Fibroblast of peridontal ligament (primary cell): Measurements from ENCODE around the gene ORAI3.

Experiments
- DNase-seq: peaks from one replicate; pipeline ENCODE4 v3.0.0-alpha.2; 2010; ENCODE audit errors: extremely low read depth

Gene ORAI3

GRCh38 chr16:30947859-30948666 is 805 bp upstream of the ORAI3 start:
- DNase-seq: peak; percentile 99

- DNase-seq: peak; percentile 79
Measured at GRCh38 chr16:30949650-30950515, 1.0 kb downstream of the ORAI3 start.

- DNase-seq: no peak
Measured at GRCh38 chr16:30950516-30951065, 1.7 kb downstream of the ORAI3 start.

DNA sequence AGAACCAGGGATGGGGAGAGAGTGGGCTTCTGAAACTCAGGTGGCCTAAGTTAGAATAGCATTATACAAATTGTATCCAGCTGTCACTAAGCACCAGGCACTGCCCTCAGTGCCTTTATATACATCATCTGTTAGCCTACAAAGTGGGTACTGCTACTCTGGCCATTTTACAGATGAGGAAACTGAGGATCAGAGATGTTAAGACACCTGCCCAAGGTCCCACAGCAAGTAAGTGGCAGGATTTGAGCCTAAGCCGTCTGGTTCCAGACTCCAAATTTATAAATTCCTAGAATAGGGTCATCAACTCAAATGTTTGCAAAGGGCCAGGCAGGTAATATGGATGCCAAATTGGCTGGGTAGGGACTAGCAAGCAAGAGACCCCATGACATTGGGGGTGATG is 2.3 kb downstream of the ORAI3 start:
- DNase-seq: no peak

DNA sequence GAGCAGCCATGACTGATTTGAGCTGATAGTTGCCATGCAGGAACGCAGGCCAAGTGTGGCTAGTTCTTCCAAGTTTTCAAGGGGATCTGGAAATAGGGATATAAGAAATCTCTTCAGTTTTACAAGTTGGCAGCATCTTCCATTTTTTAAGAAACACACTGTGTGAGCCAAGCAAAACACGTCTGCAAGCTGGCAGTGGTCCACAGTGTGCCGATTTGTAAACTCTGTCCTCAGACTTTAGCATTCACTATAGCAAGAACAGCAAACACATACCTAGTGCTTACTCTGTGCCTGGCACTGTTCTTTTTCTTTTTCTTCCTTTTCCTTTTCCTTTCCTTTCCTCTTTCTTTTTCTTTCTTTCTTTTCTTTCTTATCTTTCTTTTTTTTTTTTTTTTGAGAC is 2.9 kb downstream of the ORAI3 start:
- peak; percentile 93 for DNase-seq

- no peak for DNase-seq
Measured at GRCh38 chr16:30953111-30953510, 4.2 kb downstream of the ORAI3 start.

DNA sequence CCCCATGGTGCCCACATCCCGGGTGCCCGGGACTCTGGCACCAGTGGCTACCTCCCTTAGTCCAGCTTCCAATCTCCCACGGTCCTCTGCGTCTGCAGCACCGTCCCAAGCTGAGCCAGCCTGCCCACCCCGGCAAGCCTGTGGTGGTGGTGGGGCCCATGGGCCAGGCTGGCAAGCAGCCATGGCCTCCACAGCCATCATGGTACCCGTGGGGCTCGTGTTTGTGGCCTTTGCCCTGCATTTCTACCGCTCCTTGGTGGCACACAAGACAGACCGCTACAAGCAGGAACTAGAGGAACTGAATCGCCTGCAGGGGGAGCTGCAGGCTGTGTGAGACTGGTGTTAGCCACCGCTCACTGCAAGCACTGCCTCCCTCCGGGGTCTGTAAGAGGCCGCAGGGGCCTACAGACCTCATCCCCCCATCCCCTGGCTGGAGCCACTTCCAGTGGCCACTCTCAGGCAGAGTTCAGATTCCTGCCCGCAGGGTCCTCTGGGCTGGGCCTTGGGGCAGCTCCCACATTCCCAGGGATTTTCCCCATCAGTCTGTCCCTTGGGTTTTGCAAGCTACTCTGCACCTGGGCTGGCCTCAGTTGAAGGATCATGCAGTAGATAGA is 4.8 kb downstream of the ORAI3 start:
- DNase-seq: peak; percentile 60

DNA sequence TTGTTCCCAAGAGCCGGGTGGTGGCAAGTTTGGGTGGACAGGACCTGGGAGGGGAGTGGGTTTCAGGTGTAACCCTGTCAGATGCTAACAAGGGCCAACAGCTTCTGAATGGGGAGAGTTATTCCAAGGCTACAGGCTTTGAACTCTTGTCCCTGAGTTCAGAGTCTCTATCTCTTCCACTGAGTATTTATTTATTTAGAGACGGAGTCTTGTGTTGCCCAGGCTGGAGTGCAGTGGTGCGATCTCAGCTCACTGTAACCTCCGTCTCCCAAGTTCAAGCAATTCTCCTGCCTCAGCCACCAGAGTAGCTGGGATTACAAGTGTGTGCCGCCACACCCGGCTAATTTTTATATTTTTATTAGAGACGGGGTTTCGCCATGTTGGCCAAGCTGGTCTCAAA is 6.1 kb downstream of the ORAI3 start:
- DNase-seq: no peak

GRCh38 chr16:30956601-30957455 is 8.0 kb downstream of the ORAI3 start:
- DNase-seq: peak; percentile 80

DNA sequence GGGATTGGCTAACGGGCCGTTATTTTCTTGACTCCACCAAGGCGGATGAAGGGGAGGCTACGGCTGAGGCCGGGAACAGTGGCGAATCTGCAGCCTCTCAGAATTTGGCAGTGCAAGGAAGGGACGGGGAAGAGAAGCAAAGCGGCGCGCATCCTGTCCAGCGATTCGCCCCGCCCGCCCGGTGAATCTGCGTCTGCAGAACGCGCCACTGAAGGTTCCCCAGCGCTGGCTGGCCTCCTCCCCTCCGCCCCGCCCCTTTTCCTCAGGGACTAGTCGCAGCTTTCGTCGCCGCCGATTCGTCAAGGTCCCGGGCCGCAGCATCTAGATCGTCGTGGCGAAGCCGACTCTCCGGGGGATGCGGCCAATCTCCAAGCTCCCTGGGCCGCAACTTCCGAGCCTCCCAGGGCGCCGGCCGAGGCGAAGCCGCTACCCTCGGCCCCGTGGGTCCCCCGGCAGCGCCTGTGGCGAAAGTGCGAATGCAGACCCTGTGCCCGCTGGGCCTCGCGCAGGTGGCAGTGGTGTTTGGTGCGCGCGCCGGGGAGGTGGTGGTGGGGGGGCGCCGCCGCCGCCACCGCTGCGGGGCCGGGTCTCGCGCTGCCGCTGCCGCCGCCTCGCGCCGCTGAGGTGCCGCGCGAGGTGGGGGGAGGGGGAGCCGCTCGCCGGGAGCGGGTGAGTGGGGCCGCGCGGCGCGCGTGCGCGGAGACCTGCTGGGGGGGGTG is 8.7 kb downstream of the ORAI3 start, which contains the start of gene SETD1A:
TSS of gene SETD1A (plus strand) at position 299 of the 719 bp plus-strand sequence. CDS start 978 bp downstream, outside the sequence.
- peak; percentile 94 for DNase-seq

GRCh38 chr16:30958175-30959079 is 9.6 kb downstream of the ORAI3 start:
- DNase-seq: peak; percentile 48

- DNase-seq: no peak
Measured at GRCh38 chr16:30961384-30961783, 12.5 kb downstream of the ORAI3 start.

DNA sequence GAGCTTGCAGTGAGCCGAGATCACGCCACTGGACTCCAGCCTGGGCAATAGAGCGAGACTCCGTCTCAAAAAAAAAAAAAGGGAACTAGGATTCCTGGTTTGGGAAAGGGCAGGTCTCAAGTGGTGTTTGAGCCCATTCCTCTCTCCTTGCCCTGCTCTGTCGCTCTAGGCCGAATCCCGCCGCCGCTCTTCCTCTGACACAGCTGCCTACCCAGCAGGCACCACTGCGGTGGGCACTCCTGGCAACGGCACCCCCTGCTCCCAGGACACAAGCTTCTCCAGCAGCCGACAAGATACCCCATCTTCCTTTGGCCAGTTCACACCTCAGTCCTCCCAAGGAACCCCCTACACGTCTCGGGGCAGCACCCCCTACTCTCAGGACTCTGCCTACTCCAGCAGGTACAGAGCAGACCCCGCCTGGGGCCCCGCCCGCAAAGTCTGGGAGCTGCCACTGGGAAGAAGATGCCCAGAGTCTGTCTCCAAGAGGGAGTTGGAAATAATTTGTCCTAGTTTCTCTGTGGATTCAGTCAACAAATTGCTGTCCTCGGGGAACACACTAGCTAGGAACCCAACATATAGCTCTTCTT is 15.2 kb downstream of the ORAI3 start:
- no peak for DNase-seq

DNA sequence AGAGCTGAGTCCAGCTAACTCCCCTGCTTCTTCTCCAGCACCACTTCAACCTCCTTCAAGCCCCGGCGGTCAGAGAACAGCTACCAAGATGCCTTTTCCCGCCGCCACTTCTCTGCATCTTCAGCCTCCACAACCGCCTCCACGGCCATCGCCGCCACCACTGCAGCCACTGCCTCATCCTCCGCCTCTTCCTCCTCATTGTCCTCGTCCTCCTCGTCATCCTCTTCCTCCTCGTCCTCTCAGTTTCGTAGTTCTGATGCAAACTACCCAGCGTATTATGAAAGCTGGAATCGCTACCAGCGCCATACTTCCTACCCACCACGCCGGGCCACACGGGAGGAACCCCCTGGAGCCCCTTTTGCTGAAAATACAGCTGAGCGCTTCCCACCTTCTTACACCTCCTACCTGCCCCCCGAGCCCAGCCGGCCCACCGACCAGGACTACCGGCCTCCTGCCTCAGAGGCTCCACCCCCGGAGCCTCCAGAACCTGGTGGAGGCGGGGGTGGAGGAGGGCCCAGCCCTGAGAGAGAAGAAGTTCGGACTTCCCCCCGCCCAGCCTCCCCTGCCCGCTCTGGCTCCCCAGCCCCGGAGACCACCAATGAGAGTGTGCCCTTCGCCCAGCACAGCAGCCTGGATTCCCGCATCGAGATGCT is 15.8 kb downstream of the ORAI3 start:
- DNase-seq: no peak

DNA sequence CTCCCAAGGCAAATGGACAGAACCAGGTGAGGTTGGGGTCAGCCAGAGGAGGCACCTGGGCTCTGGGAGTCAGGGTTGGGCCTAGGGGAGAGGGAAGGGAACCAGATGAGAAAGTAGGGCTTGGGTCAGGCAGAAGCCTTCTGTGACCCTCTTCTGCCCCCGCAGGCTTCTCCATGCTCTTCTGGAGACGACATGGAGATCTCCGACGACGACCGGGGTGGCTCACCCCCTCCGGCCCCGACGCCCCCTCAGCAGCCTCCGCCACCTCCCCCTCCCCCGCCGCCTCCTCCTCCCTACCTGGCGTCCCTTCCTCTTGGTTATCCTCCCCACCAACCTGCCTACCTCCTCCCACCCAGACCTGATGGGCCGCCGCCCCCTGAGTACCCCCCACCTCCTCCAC is 16.6 kb downstream of the ORAI3 start:
- DNase-seq: no peak

GRCh38 chr16:30966033-30966619 is 17.3 kb downstream of the ORAI3 start:
- DNase-seq: no peak

- peak; percentile 52 for DNase-seq
Measured at GRCh38 chr16:30967795-30968194, 18.9 kb downstream of the ORAI3 start.

DNA sequence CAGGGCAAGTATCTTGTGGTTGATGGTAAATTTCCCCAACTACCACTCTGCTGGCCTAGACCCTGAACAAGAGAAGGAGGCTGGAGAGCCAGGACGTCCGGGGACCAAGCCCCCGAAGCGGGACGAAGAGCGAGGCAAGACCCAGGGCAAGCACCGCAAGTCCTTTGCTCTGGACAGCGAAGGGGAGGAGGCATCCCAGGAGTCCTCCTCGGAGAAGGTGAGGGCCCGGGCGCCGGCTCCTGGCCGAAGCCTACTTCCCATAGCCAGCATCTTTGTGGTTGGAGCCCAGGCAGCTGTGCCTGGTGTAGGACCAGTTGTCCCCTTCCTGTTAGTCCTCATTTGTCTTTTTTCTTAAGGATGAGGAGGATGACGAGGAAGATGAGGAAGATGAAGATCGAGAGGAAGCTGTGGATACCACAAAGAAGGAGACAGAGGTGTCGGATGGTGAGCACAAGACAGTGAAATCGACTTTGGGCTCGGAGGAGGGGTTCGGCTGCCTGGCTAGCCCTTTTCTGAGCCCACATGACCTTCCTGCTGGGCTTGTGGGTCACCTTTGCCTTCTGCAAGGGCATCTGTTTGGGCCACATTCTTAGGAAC is 20.5 kb downstream of the ORAI3 start:
- DNase-seq: no peak
